Measurements from ENCODE around the gene EIPR1.

The EIPR1 gene

DNA sequence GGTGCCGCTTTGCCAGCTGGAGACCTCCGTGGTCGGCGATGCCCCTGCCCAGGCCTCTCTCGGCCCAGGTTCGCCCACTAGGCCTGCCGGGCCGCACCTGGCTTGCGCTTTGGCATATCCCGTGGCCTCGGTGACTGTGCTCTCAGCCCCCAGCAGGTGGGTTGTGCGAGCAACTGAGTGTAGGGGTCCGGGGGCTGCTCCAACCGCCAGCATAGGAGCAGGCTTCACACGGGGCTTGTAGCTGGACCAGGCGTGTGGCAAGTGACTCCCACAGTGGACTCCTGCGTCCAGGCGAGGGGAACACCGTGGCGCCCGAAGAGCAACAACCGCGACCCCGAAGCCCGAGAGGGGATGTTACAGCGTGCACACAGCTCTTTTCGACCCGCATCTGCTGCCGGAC is 11.6 kb upstream of the EIPR1 start:
- no peak overlapping the region for H3K27ac ChIP-seq
- no peak overlapping the region for H3K4me3 ChIP-seq (ENCODE audit: low read depth, low read length)
- no peaks in the 10 kb centered on the region for H3K9me3 ChIP-seq (ENCODE audit: severe bottlenecking)
- H3K36me3 ChIP-seq, result peaks cover 35% of the 10 kb centered on the region
- no peaks in the 10 kb centered on the region for H3K27me3 ChIP-seq (ENCODE audit: insufficient read depth, low read depth, severe bottlenecking)
- no peak for DNase-seq
- TF ChIP-seq, protein P1, sequence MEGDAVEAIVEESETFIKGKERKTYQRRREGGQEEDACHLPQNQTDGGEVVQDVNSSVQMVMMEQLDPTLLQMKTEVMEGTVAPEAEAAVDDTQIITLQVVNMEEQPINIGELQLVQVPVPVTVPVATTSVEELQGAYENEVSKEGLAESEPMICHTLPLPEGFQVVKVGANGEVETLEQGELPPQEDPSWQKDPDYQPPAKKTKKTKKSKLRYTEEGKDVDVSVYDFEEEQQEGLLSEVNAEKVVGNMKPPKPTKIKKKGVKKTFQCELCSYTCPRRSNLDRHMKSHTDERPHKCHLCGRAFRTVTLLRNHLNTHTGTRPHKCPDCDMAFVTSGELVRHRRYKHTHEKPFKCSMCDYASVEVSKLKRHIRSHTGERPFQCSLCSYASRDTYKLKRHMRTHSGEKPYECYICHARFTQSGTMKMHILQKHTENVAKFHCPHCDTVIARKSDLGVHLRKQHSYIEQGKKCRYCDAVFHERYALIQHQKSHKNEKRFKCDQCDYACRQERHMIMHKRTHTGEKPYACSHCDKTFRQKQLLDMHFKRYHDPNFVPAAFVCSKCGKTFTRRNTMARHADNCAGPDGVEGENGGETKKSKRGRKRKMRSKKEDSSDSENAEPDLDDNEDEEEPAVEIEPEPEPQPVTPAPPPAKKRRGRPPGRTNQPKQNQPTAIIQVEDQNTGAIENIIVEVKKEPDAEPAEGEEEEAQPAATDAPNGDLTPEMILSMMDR (IDR thresholded peaks at IDR 0.05; ENCODE audit: low read depth, low read length), result no peak

DNA sequence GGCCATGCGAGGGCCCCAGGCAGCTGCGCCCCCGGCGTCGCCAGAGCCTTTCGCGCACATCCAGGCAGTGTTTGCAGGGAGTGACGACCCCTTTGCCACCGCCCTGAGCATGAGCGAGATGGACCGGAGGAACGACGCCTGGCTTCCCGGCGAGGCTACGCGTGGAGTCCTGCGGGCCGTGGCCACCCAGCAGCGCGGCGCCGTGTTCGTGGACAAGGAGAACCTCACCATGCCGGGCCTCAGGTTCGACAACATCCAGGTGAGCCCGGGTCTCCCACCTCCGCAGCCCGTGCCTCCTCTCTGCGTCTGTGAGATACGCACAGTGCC is 10.8 kb upstream of the EIPR1 start:
- H3K27ac ChIP-seq, result no peak overlapping the region
- no peak for DNase-seq
- H3K4me3 ChIP-seq (ENCODE audit: low read depth, low read length), result no peak overlapping the region
- peaks cover 38% of the 10 kb centered on the region for H3K36me3 ChIP-seq
- no peaks in the 10 kb centered on the region for H3K9me3 ChIP-seq (ENCODE audit: severe bottlenecking)
- H3K27me3 ChIP-seq (ENCODE audit: insufficient read depth, low read depth, severe bottlenecking), result no peaks in the 10 kb centered on the region
- TF ChIP-seq, protein P1 (IDR thresholded peaks at IDR 0.05; ENCODE audit: low read depth, low read length), result no peak

DNA sequence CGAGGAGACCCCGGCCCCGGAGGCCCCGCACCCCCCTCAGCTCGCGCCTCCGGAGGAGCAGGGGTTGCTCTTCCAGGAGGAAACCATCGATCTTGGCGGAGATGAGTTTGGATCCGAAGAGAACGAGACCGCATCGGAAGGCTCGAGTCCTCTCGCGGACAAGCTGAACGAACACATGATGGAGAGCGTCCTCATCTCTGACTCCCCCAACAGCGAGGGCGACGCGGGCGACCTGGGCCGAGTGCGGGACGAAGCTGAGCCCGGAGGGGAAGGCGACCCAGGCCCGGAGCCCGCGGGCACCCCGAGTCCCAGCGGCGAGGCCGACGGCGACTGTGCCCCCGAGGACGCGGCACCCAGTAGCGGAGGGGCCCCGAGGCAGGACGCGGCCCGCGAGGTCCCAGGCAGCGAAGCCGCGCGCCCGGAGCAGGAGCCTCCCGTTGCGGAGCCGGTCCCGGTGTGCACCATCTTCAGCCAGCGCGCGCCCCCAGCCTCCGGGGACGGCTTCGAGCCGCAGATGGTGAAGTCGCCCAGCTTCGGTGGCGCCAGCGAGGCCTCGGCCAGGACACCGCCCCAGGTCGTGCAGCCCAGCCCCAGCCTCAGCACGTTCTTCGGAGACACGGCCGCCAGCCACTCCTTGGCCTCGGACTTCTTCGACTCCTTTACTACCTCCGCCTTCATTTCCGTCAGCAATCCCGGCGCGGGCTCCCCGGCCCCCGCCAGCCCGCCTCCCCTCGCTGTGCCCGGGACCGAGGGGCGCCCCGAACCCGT is 10.2 kb upstream of the EIPR1 start:
- DNase-seq, result no peak
- TF ChIP-seq, protein P1 (IDR thresholded peaks at IDR 0.05; ENCODE audit: low read depth, low read length), result no peak
- Histone ChIP-seq H3K9me3 (ENCODE audit: severe bottlenecking) (no peaks in the 10 kb centered on the region), H3K27me3 (ENCODE audit: insufficient read depth, low read depth, severe bottlenecking) (no peaks in the 10 kb centered on the region), H3K4me3 (ENCODE audit: low read depth, low read length) (no peak overlapping the region), H3K36me3 (peaks cover 38% of the 10 kb centered on the region), H3K27ac (no peak overlapping the region)

DNA sequence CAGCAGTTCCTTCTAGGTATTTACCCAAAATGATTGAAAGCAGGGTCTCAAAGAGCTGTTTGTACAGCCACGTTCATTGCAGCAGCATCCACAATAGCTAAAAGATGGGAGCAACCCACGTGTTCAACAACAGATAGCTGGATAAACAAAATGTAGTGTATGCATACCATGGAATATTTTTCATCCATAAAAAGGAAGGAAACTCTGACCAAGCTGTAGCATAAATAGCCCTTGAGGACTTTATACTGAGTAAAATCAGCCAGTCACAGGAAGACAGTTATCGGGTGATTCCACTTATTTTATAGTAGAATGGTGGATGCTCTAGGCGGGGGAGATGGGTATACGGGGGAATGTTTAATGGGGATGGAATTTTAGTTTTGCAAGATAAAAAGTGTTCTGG is 9.4 kb upstream of the EIPR1 start:
- TF ChIP-seq, protein P1 (IDR thresholded peaks at IDR 0.05; ENCODE audit: low read depth, low read length), result no peak
- Histone ChIP-seq H3K27ac (no peak overlapping the region), H3K9me3 (ENCODE audit: severe bottlenecking) (no peaks in the 10 kb centered on the region), H3K27me3 (ENCODE audit: insufficient read depth, low read depth, severe bottlenecking) (no peaks in the 10 kb centered on the region), H3K4me3 (ENCODE audit: low read depth, low read length) (no peak overlapping the region), H3K36me3 (peaks cover 41% of the 10 kb centered on the region)
- no peak for DNase-seq

DNA sequence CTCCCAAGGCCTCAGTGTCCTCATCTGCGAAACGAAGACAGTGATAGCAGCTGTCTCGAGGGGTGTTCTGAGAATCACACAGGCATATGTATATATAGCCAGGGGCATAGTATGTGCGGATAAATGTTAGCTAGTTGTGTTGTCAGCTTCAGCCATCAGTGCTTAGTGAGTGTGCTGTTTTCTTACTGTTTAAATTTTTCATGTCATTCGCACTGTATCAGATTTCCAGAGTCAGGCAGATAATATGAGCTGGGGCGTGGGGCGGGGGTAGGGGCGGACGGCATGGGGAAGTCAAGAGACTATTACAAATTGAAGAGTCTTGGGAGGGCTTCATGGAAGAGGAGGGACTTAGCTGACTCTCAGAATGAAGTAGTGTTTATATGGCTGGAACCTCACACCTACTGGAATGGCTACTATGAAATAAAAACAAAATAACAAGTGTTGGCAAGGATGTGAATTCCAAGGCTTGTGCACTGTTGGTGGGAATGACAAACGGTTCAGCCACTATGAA is 8.9 kb upstream of the EIPR1 start:
- no peak for DNase-seq
- Histone ChIP-seq H3K4me3 (ENCODE audit: low read depth, low read length) (no peak overlapping the region), H3K27ac (no peak overlapping the region), H3K9me3 (ENCODE audit: severe bottlenecking) (no peaks in the 10 kb centered on the region), H3K36me3 (peaks cover 44% of the 10 kb centered on the region), H3K27me3 (ENCODE audit: insufficient read depth, low read depth, severe bottlenecking) (no peaks in the 10 kb centered on the region)
- TF ChIP-seq, protein P1 (IDR thresholded peaks at IDR 0.05; ENCODE audit: low read depth, low read length), result no peak

Data from WERI-Rb-1 (cell line).